ENCODE results near the gene TMEM238L. TPM values are rescaled to one million over a fixed set of nuclear protein-coding genes. Genes with fewer than 3 reads are reported as not detected.
A peak's percentile ranks its signal among the peaks of the same experiment; 100 is the strongest.

Gene TMEM238L
- total and polyA plus RNA-seq, 4 experiments from 2014 or later = not detected

DNA sequence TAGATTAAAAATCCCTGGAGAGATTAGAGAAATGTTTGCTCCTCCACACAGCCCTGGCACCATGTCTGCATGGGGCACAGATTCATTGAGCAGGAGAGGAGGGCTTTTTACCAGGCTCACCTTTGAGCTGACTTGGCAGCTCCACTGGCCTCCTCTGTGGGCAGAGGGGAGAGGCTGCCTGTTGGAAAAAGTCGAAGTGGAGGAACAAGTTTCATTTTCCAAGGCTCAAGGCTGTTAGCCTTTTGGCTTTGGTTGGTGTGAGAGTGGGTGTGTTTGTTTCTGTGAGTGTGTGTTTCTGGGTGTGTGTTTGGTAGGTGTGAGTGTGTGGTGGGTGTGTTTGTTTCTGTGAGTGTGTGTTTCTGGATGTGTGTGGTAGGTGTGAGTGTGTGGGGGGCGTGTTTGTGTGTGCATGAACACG is 5.6 kb downstream of the TMEM238L start:
- POLR2A ChIA-PET (ENCODE audit: partially characterized antibody) = no interaction called here
- H3K27ac Mint-ChIP-seq = no peak overlapping the region
- no peak for DNase-seq
- Histone ChIP-seq H3K27me3 (ENCODE audit: insufficient read depth, low read length) (no peaks in the 10 kb centered on the region), H3K36me3 (ENCODE audit: insufficient read depth, low read length) (no peaks in the 10 kb centered on the region), H3K27ac (ENCODE audit: low read depth, low read length) (no peak overlapping the region), H3K4me3 (ENCODE audit: low read length in 2 of 2) (no peak overlapping the region), H3K4me1 (ENCODE audit: insufficient read depth, low read length) (no peaks in the 10 kb centered on the region), H3K9me3 (ENCODE audit: control insufficient read depth in 1 of 2, low read length in 2 of 2) (no peaks in the 10 kb centered on the region)
- peaks cover 0 to 7% of the 10 kb centered on the region in 2 donors for H3K27me3 Mint-ChIP-seq
- peaks cover 0 to 4% (median 0%) of the 10 kb centered on the region in 4 donors for H3K4me1 Mint-ChIP-seq
- no peaks in the 10 kb centered on the region for H3K9me3 Mint-ChIP-seq
- H3K4me3 Mint-ChIP-seq = no peak overlapping the region
- no peaks in the 10 kb centered on the region for H3K36me3 Mint-ChIP-seq
- intact Hi-C loops (cut with micrococcal nuclease) = no loop called here
- CTCF ChIA-PET (ENCODE audit: partially characterized antibody) = no interaction called here

DNA sequence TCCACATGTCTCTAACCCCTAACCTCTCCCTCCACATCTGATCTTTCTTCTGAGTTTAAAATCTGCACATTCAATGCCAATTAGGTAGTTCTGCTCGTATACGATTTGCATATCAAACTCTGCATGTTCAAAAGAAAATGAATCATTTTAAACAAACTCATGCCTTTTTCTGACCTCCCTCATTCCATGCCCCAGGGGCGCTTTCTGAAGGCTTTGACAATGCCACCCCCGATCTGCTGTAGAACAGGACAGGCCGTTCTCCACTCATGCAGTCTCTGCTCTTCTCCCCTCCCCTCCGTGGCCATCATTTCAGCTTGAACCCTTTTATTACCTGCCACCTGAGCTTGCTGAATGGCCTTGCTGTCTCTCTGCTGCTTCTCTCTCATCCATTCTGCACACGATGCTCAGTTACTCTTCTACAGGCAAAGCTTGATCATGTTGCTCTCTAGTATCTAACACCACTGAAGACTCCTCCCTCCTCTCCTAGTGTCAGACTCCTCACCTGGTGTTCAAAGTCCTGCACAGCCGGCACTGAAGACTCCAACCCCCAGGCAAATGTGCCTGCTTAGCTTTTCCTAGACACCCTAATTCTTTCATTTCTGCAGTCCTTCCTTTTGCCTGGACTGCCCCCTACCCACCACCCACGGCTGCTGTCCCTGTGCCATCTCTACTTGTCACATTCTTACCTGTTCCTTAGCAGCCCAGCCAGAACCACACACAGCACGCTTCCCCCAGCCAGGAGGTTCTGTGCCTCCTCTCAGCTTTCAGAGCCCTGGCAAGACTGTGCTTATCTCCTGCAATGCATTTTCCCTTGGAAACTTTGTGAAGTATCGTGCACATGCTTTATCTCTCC is 6.2 kb downstream of the TMEM238L start:
- Histone ChIP-seq H3K4me3 (ENCODE audit: low read length in 2 of 2) (no peak overlapping the region), H3K4me1 (ENCODE audit: insufficient read depth, low read length) (no peaks in the 10 kb centered on the region), H3K9me3 (ENCODE audit: control insufficient read depth in 1 of 2, low read length in 2 of 2) (no peaks in the 10 kb centered on the region), H3K27ac (ENCODE audit: low read depth, low read length) (no peak overlapping the region), H3K27me3 (ENCODE audit: insufficient read depth, low read length) (no peaks in the 10 kb centered on the region), H3K36me3 (ENCODE audit: insufficient read depth, low read length) (no peaks in the 10 kb centered on the region)
- Mint-ChIP-seq H3K9me3 (no peaks in the 10 kb centered on the region), H3K27me3 (peaks cover 0 to 8% of the 10 kb centered on the region in 2 donors), H3K4me1 (peaks cover 0 to 4% (median 0%) of the 10 kb centered on the region in 4 donors), H3K27ac (no peak overlapping the region), H3K4me3 (no peak overlapping the region), H3K36me3 (no peaks in the 10 kb centered on the region)
- POLR2A ChIA-PET (ENCODE audit: partially characterized antibody) = no interaction called here
- CTCF ChIA-PET (ENCODE audit: partially characterized antibody) = no interaction called here
- DNase-seq = no peak
- intact Hi-C loops (cut with micrococcal nuclease) = no loop called here

DNA sequence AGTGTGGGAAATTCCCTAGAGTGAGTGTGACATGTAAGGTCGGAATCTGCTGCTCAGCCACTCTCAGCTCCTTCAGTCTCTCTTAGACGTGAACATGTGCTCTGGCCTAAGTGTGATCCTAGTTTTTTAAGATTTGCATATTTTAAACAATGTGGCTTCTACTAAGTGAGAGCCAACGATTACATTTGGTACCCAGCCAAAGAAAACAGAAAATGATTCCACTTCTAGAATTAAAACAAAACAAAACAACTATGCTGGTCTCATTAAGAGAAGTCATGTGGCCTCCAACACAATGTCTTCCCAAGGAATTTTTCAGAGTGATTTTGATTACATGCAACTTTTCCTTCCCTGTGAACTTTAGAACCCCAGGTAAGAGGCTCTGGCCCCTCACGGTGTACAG is 10.1 kb downstream of the TMEM238L start:
- Histone ChIP-seq H3K27ac (ENCODE audit: low read depth, low read length) (no peak overlapping the region), H3K4me3 (ENCODE audit: low read length in 2 of 2) (no peak overlapping the region), H3K27me3 (ENCODE audit: insufficient read depth, low read length) (no peaks in the 10 kb centered on the region), H3K36me3 (ENCODE audit: insufficient read depth, low read length) (no peaks in the 10 kb centered on the region), H3K9me3 (ENCODE audit: control insufficient read depth in 1 of 2, low read length in 2 of 2) (no peaks in the 10 kb centered on the region), H3K4me1 (ENCODE audit: insufficient read depth, low read length) (no peaks in the 10 kb centered on the region)
- no peak overlapping the region for H3K4me3 Mint-ChIP-seq
- DNase-seq = no peak
- POLR2A ChIA-PET (ENCODE audit: partially characterized antibody) = no interaction called here
- no peaks in the 10 kb centered on the region for H3K4me1 Mint-ChIP-seq
- intact Hi-C loops (cut with micrococcal nuclease) = no loop called here
- H3K27me3 Mint-ChIP-seq = peaks cover 0 to 9% of the 10 kb centered on the region in 2 donors
- peak overlapping the region in 1 of 7 donors; percentile 38 for H3K27ac Mint-ChIP-seq
- H3K36me3 Mint-ChIP-seq = no peaks in the 10 kb centered on the region
- no peaks in the 10 kb centered on the region for H3K9me3 Mint-ChIP-seq
- CTCF ChIA-PET (ENCODE audit: partially characterized antibody) = no interaction called here

DNA sequence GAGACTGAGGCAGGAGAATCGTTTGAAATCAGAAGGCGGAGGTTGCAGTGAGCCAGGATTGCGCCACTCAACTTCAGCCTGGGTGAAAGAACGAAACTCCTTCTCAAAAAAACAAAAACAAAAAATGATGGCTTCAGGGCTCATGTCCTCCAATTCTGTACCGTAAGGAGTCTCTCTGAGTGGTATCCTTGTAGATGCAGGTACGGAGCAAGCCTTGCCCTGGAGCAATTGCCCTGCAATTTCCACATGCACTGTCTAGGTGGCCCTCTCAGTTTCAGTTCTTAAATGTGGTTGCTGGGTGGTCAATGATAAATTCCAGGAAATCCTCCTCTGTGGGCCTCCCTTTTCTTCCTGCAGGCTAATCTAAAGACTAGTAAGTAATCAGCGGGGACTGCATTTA is 10.6 kb downstream of the TMEM238L start:
- ChIA-PET CTCF (ENCODE audit: partially characterized antibody) (no interaction called here), POLR2A (ENCODE audit: partially characterized antibody) (no interaction called here)
- H3K27me3 Mint-ChIP-seq = peaks cover 0 to 9% of the 10 kb centered on the region in 2 donors
- no peaks in the 10 kb centered on the region for H3K27me3 ChIP-seq (ENCODE audit: insufficient read depth, low read length)
- no peaks in the 10 kb centered on the region for H3K4me1 ChIP-seq (ENCODE audit: insufficient read depth, low read length)
- no peak overlapping the region for H3K27ac ChIP-seq (ENCODE audit: low read depth, low read length)
- no peaks in the 10 kb centered on the region for H3K36me3 ChIP-seq (ENCODE audit: insufficient read depth, low read length)
- no peak overlapping the region for H3K4me3 ChIP-seq (ENCODE audit: low read length in 2 of 2)
- intact Hi-C loops (cut with micrococcal nuclease) = no loop called here
- no peaks in the 10 kb centered on the region for H3K9me3 Mint-ChIP-seq
- H3K27ac Mint-ChIP-seq = no peak overlapping the region
- no peak overlapping the region for H3K4me3 Mint-ChIP-seq
- no peak for DNase-seq
- H3K9me3 ChIP-seq (ENCODE audit: control insufficient read depth in 1 of 2, low read length in 2 of 2) = no peaks in the 10 kb centered on the region
- no peaks in the 10 kb centered on the region for H3K4me1 Mint-ChIP-seq
- H3K36me3 Mint-ChIP-seq = no peaks in the 10 kb centered on the region

DNA sequence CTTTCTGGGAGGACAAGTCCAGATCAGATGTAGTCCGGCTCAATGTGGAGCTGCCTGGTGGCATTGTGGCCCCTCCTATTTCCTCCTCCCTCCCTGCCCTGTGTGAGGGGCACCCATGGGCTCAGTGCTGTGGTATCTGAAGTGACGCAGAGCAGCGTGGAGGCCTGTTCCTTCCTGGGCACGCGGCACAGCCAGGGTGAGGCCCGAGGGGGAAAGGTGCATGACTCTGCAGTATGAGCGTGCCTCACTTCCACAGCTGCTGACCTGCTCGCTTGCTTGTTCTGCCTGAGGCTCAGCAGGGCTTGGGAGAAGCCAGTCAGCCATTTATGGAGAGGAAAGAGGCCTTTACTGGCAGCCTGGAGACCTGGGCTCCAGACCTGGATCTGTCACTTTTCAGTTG is 11.7 kb downstream of the TMEM238L start:
- Histone ChIP-seq H3K4me1 (ENCODE audit: insufficient read depth, low read length) (no peaks in the 10 kb centered on the region), H3K27me3 (ENCODE audit: insufficient read depth, low read length) (no peaks in the 10 kb centered on the region), H3K4me3 (ENCODE audit: low read length in 2 of 2) (no peak overlapping the region), H3K9me3 (ENCODE audit: control insufficient read depth in 1 of 2, low read length in 2 of 2) (no peaks in the 10 kb centered on the region), H3K36me3 (ENCODE audit: insufficient read depth, low read length) (no peaks in the 10 kb centered on the region), H3K27ac (ENCODE audit: low read depth, low read length) (no peak overlapping the region)
- Mint-ChIP-seq H3K27me3 (peaks cover 2 to 12% of the 10 kb centered on the region in 2 donors), H3K27ac (no peak overlapping the region), H3K4me1 (no peaks in the 10 kb centered on the region), H3K9me3 (no peaks in the 10 kb centered on the region), H3K36me3 (no peaks in the 10 kb centered on the region), H3K4me3 (no peak overlapping the region)
- intact Hi-C loops (cut with micrococcal nuclease) = no loop called here
- POLR2A ChIA-PET (ENCODE audit: partially characterized antibody) = no interaction called here
- DNase-seq = no peak
- CTCF ChIA-PET (ENCODE audit: partially characterized antibody) = no interaction called here

DNA sequence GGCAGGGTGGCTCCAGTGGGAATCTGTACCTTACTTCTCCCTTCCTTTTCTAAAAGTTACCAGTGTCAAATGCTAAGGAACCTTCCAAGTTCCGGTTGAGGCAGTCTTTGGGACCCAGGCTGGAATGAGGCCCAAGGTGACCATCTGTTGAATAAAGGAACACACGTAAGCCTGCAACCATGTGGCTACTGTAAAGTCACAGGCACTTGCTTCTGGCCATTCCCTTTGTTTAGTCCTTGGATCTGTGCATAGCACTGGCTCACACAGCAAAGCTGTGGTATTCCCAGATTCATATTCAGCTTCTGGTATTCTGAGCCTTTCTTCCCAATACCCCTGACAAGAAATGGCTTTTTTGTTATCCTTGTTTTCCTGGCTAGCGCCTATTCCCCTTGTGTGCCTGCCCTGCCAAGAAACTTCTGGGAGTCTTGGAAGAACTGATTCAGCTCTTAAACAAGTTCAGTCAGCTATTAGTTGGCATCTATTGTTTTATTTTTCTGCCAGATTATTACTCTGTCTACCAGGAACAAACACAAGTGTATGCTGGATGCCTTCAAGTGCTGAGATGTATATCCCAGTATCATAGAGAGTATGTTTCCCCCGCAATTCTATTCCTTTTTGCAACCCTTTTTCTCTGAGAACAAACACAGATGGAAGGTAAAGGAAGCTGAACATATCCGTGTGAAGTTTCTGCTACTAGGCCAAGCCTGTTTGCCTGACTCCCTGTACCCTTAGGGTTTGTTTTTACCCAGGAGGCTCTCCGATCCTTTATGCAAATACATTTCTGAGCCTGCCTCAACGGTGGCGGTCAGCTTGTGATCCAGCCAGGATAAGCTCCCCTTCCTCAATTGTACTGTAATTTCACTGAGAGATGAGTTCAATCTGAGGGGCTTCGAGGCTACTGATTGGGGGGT is 13.2 kb downstream of the TMEM238L start:
- POLR2A ChIA-PET (ENCODE audit: partially characterized antibody) = no interaction called here

DNA sequence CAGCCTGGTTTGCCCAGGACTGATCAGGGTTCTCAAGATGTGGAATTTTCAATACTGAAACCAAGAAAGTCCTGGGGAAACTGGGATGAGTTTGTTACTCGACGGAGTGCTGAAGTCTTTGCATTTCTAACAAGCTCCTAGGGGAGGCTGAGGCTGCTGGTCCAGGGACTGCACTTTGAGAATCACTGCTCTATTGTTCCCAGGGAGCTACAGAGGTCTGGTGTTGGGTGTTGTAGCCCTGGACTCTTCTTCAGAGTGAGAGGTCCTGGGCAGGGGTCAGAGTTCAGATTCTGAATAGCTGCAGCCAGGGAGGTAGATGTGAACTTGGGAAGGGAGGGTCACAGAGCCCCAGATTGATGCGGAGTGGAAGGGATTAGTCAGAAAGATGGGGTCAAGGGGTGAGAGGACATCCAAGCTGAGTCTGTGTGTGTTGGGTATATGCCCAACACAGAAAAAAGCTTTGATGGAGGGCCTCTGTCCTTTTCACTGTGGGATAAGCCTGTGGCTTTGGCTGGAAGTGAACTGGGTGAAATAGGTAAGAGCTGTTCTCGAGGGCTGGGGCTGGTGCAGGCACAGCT is 14.1 kb downstream of the TMEM238L start:
- H3K4me1 Mint-ChIP-seq = no peaks in the 10 kb centered on the region
- H3K4me3 Mint-ChIP-seq = no peak overlapping the region
- H3K9me3 Mint-ChIP-seq = peaks cover 0 to 2% (median 0%) of the 10 kb centered on the region in 8 donors
- H3K36me3 Mint-ChIP-seq = no peaks in the 10 kb centered on the region
- Histone ChIP-seq H3K9me3 (ENCODE audit: control insufficient read depth in 1 of 2, low read length in 2 of 2) (no peaks in the 10 kb centered on the region), H3K27ac (ENCODE audit: low read depth, low read length) (no peak overlapping the region), H3K4me1 (ENCODE audit: insufficient read depth, low read length) (no peaks in the 10 kb centered on the region), H3K36me3 (ENCODE audit: insufficient read depth, low read length) (no peaks in the 10 kb centered on the region), H3K4me3 (ENCODE audit: low read length in 2 of 2) (no peak overlapping the region), H3K27me3 (ENCODE audit: insufficient read depth, low read length) (no peaks in the 10 kb centered on the region)
- DNase-seq = no peak
- no peak overlapping the region for H3K27ac Mint-ChIP-seq
- POLR2A ChIA-PET (ENCODE audit: partially characterized antibody) = no interaction called here
- intact Hi-C loops (cut with micrococcal nuclease) = no loop called here
- H3K27me3 Mint-ChIP-seq = peaks cover 6 to 16% of the 10 kb centered on the region in 2 donors
- CTCF ChIA-PET (ENCODE audit: partially characterized antibody) = no interaction called here

More for the DNA sequence above, 13.2 kb downstream of the TMEM238L start:
- H3K4me3 ChIP-seq (ENCODE audit: low read length in 2 of 2) = no peak overlapping the region
- Mint-ChIP-seq H3K27me3 (peaks cover 6 to 15% of the 10 kb centered on the region in 2 donors), H3K4me1 (no peaks in the 10 kb centered on the region), H3K9me3 (no peaks in the 10 kb centered on the region), H3K36me3 (no peaks in the 10 kb centered on the region), H3K27ac (peak overlapping the region in 1 of 7 donors; percentile 37), H3K4me3 (no peak overlapping the region)
- H3K36me3 ChIP-seq (ENCODE audit: insufficient read depth, low read length) = no peaks in the 10 kb centered on the region
- no peaks in the 10 kb centered on the region for H3K4me1 ChIP-seq (ENCODE audit: insufficient read depth, low read length)
- no peaks in the 10 kb centered on the region for H3K27me3 ChIP-seq (ENCODE audit: insufficient read depth, low read length)
- intact Hi-C loops (cut with micrococcal nuclease) = no loop called here
- H3K9me3 ChIP-seq (ENCODE audit: control insufficient read depth in 1 of 2, low read length in 2 of 2) = no peaks in the 10 kb centered on the region
- CTCF ChIA-PET (ENCODE audit: partially characterized antibody) = no interaction called here
- no peak overlapping the region for H3K27ac ChIP-seq (ENCODE audit: low read depth, low read length)
- no peak for DNase-seq
